ENCODE results near the gene HPCAL1. TPM values are rescaled to one million over a fixed set of nuclear protein-coding genes. Genes with fewer than 3 reads are reported as not detected.

Gene HPCAL1
- total RNA-seq, 1 donor from 2014 or later, result 17.3 TPM

GRCh38 chr2:10400978-10401951 lies 98.6 kb downstream of the HPCAL1 start:
- TF ChIP-seq, protein P1, sequence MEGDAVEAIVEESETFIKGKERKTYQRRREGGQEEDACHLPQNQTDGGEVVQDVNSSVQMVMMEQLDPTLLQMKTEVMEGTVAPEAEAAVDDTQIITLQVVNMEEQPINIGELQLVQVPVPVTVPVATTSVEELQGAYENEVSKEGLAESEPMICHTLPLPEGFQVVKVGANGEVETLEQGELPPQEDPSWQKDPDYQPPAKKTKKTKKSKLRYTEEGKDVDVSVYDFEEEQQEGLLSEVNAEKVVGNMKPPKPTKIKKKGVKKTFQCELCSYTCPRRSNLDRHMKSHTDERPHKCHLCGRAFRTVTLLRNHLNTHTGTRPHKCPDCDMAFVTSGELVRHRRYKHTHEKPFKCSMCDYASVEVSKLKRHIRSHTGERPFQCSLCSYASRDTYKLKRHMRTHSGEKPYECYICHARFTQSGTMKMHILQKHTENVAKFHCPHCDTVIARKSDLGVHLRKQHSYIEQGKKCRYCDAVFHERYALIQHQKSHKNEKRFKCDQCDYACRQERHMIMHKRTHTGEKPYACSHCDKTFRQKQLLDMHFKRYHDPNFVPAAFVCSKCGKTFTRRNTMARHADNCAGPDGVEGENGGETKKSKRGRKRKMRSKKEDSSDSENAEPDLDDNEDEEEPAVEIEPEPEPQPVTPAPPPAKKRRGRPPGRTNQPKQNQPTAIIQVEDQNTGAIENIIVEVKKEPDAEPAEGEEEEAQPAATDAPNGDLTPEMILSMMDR (conservative IDR thresholded peaks at IDR 0.05), result no peak
- no peaks in the 10 kb centered on the region for H3K9me3 Mint-ChIP-seq
- no peak for DNase-seq (ENCODE audit: low read depth, low spot score)
- H3K4me3 Mint-ChIP-seq, result no peak overlapping the region
- H3K4me1 Mint-ChIP-seq, result peaks cover 13% of the 10 kb centered on the region
- peaks cover 7% of the 10 kb centered on the region for H3K36me3 Mint-ChIP-seq (ENCODE audit: low read depth)
- no peaks in the 10 kb centered on the region for H3K27me3 Mint-ChIP-seq (ENCODE audit: low read depth)
- no peak overlapping the region for H3K27ac Mint-ChIP-seq (ENCODE audit: unreplicated experiment)

DNA sequence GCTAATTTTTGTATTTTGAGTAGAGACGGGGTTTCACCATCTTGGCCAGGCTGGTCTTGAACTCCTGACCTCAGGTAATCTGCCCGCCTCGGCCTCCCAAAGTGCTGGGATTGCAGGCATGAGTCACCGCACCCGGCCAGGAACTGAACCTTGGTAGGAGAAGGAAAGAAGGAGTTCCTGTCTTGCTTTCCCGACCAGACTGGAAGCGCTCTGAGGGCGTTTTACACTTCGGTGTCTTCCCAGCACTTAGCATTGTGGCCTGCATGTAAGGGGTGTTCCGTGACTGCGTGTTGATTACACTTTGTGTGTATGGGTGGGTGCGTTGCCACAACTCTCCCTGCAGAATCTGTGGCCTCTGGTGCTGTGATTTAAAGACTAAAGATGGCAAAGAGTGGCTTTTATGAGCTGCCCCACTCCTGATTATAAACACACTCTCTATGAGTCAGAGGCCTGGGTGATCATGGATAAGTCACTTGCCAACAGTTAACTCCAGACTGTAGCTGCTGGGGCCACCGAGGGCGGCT lies 99.4 kb downstream of the HPCAL1 start:
- Mint-ChIP-seq H3K27ac (ENCODE audit: unreplicated experiment) (no peak overlapping the region), H3K27me3 (ENCODE audit: low read depth) (no peaks in the 10 kb centered on the region), H3K4me3 (no peak overlapping the region), H3K4me1 (peaks cover 13% of the 10 kb centered on the region), H3K36me3 (ENCODE audit: low read depth) (peaks cover 7% of the 10 kb centered on the region), H3K9me3 (no peaks in the 10 kb centered on the region)
- no peak for DNase-seq (ENCODE audit: low read depth, low spot score)
- TF ChIP-seq, protein P1 (conservative IDR thresholded peaks at IDR 0.05), result no peak

DNA sequence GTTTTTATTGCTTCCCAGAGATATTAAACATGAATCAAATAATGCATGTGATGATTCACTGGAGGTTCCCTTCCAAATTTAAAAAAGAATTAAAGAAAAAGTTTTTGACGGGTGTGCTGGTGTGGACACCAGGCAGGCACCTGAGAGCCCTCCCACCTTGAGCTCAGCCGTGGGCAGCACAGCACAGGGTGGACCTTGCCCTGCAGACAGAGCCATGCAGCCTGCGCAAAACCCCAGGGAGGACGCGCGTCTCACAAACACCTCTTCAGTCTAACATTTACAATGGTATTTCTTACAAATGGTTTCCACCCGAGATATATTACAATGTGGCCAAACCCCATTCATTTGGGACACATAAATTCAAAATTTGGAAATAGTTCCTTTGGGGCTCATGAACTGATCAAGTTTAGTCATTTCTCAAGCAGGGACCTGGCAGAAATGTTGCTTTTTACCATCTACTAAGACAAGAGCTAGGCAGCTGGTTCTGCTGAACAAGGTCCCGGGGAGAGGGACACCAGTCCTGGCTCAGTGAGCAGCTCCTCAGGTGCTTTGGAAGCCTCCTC lies 100.0 kb downstream of the HPCAL1 start:
- no peak for DNase-seq (ENCODE audit: low read depth, low spot score)
- Mint-ChIP-seq H3K4me1 (peaks cover 13% of the 10 kb centered on the region), H3K27ac (ENCODE audit: unreplicated experiment) (no peak overlapping the region), H3K9me3 (no peaks in the 10 kb centered on the region), H3K36me3 (ENCODE audit: low read depth) (peaks cover 7% of the 10 kb centered on the region), H3K4me3 (no peak overlapping the region), H3K27me3 (ENCODE audit: low read depth) (no peaks in the 10 kb centered on the region)
- TF ChIP-seq, protein P1 (conservative IDR thresholded peaks at IDR 0.05), result no peak

DNA sequence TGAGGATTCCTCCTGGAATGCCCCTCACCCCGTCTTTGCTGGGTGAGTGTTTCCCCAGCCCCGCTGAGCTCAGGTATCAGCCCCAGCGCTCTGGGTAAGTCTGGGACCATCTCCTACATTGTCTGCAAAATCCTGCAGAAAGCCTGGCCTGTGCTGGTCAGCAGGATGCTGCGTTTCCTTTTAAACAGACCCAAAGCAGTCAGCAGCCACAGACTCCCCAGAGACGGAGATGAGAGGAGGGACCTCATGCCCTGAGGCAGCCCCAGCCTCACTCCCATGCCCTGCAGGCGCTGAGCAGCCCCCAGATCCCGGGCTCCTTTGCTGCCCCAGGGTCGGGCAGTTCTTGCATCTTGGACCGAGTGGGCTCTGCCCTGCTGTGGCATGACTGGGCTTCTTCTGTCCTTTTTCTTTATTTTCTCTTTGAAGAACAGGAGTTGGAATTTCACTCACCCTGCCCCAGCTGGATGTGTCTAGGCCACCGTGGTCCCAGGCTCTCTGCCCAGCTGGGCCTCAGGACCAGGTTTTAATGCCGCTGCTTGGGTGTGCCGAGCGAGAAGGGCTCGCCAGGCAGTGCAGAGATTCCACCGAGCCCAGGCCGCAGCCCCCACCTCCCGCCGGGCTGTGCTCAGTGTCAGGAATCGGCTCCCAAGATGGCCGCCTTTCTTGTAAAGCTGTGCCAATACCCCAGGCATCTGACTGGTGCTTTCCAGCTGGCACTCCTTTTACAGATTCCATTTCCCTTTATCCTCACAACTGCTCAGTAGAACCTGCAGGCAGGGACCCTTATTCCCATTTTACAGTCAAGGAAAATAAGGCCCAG lies 101.8 kb downstream of the HPCAL1 start:
- H3K27me3 Mint-ChIP-seq (ENCODE audit: low read depth), result no peaks in the 10 kb centered on the region
- H3K36me3 Mint-ChIP-seq (ENCODE audit: low read depth), result peaks cover 4% of the 10 kb centered on the region
- H3K27ac Mint-ChIP-seq (ENCODE audit: unreplicated experiment), result no peak overlapping the region
- H3K9me3 Mint-ChIP-seq, result no peaks in the 10 kb centered on the region
- TF ChIP-seq, protein P1 (conservative IDR thresholded peaks at IDR 0.05), result no peak
- no peak overlapping the region for H3K4me3 Mint-ChIP-seq
- H3K4me1 Mint-ChIP-seq, result peaks cover 19% of the 10 kb centered on the region
- no peak for DNase-seq (ENCODE audit: low read depth, low spot score)

- H3K27me3 Mint-ChIP-seq (ENCODE audit: low read depth), result no peaks in the 10 kb centered on the region
- no peak overlapping the region for H3K4me3 Mint-ChIP-seq
- H3K27ac Mint-ChIP-seq (ENCODE audit: unreplicated experiment), result no peak overlapping the region
- H3K4me1 Mint-ChIP-seq, result peaks cover 19% of the 10 kb centered on the region
- peaks cover 4% of the 10 kb centered on the region for H3K36me3 Mint-ChIP-seq (ENCODE audit: low read depth)
- TF ChIP-seq, protein P1 (conservative IDR thresholded peaks at IDR 0.05), result no peak
- no peak for DNase-seq (ENCODE audit: low read depth, low spot score)
- no peaks in the 10 kb centered on the region for H3K9me3 Mint-ChIP-seq
Observed at GRCh38 chr2:10405448-10405847, 102.7 kb downstream of the HPCAL1 start.

All from neural crest cell (in vitro differentiated cells).